Activated T-cell treated with anti-CD3 and anti-CD28 coated beads, Interleukin-2, amount 50 U/mL, for 4 hours (primary cell): ENCODE measurements around the gene AGPAT1. TPM values are rescaled to one million over a fixed set of nuclear protein-coding genes. Genes with fewer than 3 reads are reported as not detected.
A peak's percentile ranks its signal among the peaks of the same experiment; 100 is the strongest.
"Not testable (repeated sequence)": the region's sequence is repeated elsewhere in the genome, so short reads cannot be mapped to it uniquely, and the experiment has no call there.

ENCODE experiments used
- ATAC-seq, 2 donors: fragments of 200-7000 bp; cut with Tn5 transposase; one replicate each; pipeline ENCODE4 v1.10.0; 2021
- DNase-seq: peaks from one replicate; pipeline ENCODE4 v3.0.0-alpha.2; 2020
- H3K27me3 Mint-ChIP-seq: one replicate; pipeline ENCODE4 v1.8.0; 2021; ENCODE audit warnings: low read depth, mixed read lengths
- H3K36me3 Mint-ChIP-seq: one replicate; pipeline ENCODE4 v1.8.0; 2022; ENCODE audit warnings: mixed read lengths; ENCODE audit not compliant: insufficient read depth
- H3K4me1 Mint-ChIP-seq: one replicate; pipeline ENCODE4 v1.8.0; 2021; ENCODE audit warnings: low read depth, mixed read lengths
- H3K4me3 Mint-ChIP-seq: one replicate; pipeline ENCODE4 v1.8.0; 2021; ENCODE audit warnings: mild to moderate bottlenecking, moderate library complexity, mixed read lengths
- H3K9me3 Mint-ChIP-seq: one replicate; pipeline ENCODE4 v1.8.0; 2021; ENCODE audit warnings: mixed read lengths
- total RNA-seq, 3 donors: library from RNA; stranded (reverse); gene quantifications; one replicate each; pipeline ENCODE4 v1.2.1, GENCODE V29; 2021

AGPAT1 gene
- total RNA-seq, 3 donors from 2014 or later = 27.3 to 28.2 (median 28.1) TPM

- Mint-ChIP-seq H3K4me1 (peaks cover 61% of the 10 kb centered on the region), H3K4me3 (peak overlapping the region; percentile 62), H3K36me3 (peaks cover 26% of the 10 kb centered on the region)
- H3K9me3 Mint-ChIP-seq, H3K27me3 Mint-ChIP-seq: not testable (repeated sequence)
- DNase-seq = peak; percentile 48
- ATAC-seq = peak; percentile 56 to 65
Measured at GRCh38 chr6:32185681-32186131, 9.8 kb upstream of the AGPAT1 start.

GRCh38 chr6:32184084-32184640 lies 8.3 kb upstream of the AGPAT1 start, which contains the start of gene AGER:
AGER (minus strand) TSS chr6:32184253; CDS start chr6:32184222, 31 bp downstream.
- no peak for DNase-seq

GRCh38 chr6:32183483-32184083 lies 7.7 kb upstream of the AGPAT1 start:
- H3K36me3 Mint-ChIP-seq = peaks cover 31% of the 10 kb centered on the region
- DNase-seq = no peak
- ATAC-seq = no peak

More at GRCh38 chr6:32184084-32184640, 8.3 kb upstream of the AGPAT1 start, which contains the start of gene AGER:
- no peak for ATAC-seq
- H3K4me3 Mint-ChIP-seq = no peak within 1 kb of the TSS
- H3K4me1 Mint-ChIP-seq = peaks cover 72% of the 10 kb centered on the region
- H3K36me3 Mint-ChIP-seq = peaks cover 34% of the 10 kb centered on the region
- no peaks in the 10 kb centered on the region for H3K9me3 Mint-ChIP-seq
- no peaks in the 10 kb centered on the region for H3K27me3 Mint-ChIP-seq

GRCh38 chr6:32183030-32183429 lies 7.1 kb upstream of the AGPAT1 start:
- Mint-ChIP-seq H3K36me3 (peaks cover 31% of the 10 kb centered on the region), H3K9me3 (no peaks in the 10 kb centered on the region), H3K27me3 (no peaks in the 10 kb centered on the region), H3K4me3 (no peak overlapping the region), H3K4me1 (peaks cover 68% of the 10 kb centered on the region)
- DNase-seq (no peak), ATAC-seq (no peak)

More at GRCh38 chr6:32183483-32184083, 7.7 kb upstream of the AGPAT1 start:
- peaks cover 72% of the 10 kb centered on the region for H3K4me1 Mint-ChIP-seq
- no peak overlapping the region for H3K4me3 Mint-ChIP-seq
- no peaks in the 10 kb centered on the region for H3K9me3 Mint-ChIP-seq
- H3K27me3 Mint-ChIP-seq = no peaks in the 10 kb centered on the region

GRCh38 chr6:32182555-32182981 lies 6.7 kb upstream of the AGPAT1 start:
- ATAC-seq = no peak
- H3K27me3 Mint-ChIP-seq = no peaks in the 10 kb centered on the region
- H3K9me3 Mint-ChIP-seq = no peaks in the 10 kb centered on the region
- no peak overlapping the region for H3K4me3 Mint-ChIP-seq
- peaks cover 29% of the 10 kb centered on the region for H3K36me3 Mint-ChIP-seq
- H3K4me1 Mint-ChIP-seq = peaks cover 65% of the 10 kb centered on the region
- DNase-seq = no peak

- Mint-ChIP-seq H3K36me3 (peaks cover 25% of the 10 kb centered on the region), H3K27me3 (no peaks in the 10 kb centered on the region), H3K4me3 (no peak overlapping the region), H3K4me1 (peaks cover 64% of the 10 kb centered on the region), H3K9me3 (no peaks in the 10 kb centered on the region)
- ATAC-seq (no peak), DNase-seq (no peak)
Measured at GRCh38 chr6:32181915-32182529, 6.1 kb upstream of the AGPAT1 start.

- Mint-ChIP-seq H3K4me1 (peaks cover 64% of the 10 kb centered on the region), H3K36me3 (peaks cover 21% of the 10 kb centered on the region), H3K27me3 (no peaks in the 10 kb centered on the region), H3K9me3 (no peaks in the 10 kb centered on the region), H3K4me3 (no peak overlapping the region)
- DNase-seq = no peak
- no peak for ATAC-seq
Measured at GRCh38 chr6:32181148-32181702, 5.3 kb upstream of the AGPAT1 start.

- no peaks in the 10 kb centered on the region for H3K9me3 Mint-ChIP-seq
- H3K4me1 Mint-ChIP-seq = peaks cover 62% of the 10 kb centered on the region
- DNase-seq (no peak), ATAC-seq (no peak)
- no peaks in the 10 kb centered on the region for H3K27me3 Mint-ChIP-seq
- H3K4me3 Mint-ChIP-seq = peak overlapping the region; percentile 92
- H3K36me3 Mint-ChIP-seq = peaks cover 15% of the 10 kb centered on the region
Measured at GRCh38 chr6:32179766-32180405, 4.0 kb upstream of the AGPAT1 start.

- peaks cover 15% of the 10 kb centered on the region for H3K36me3 Mint-ChIP-seq
- no peak for ATAC-seq
- peak overlapping the region; percentile 92 for H3K4me3 Mint-ChIP-seq
- H3K27me3 Mint-ChIP-seq = no peaks in the 10 kb centered on the region
- H3K9me3 Mint-ChIP-seq = no peaks in the 10 kb centered on the region
- DNase-seq = no peak
- peaks cover 67% of the 10 kb centered on the region for H3K4me1 Mint-ChIP-seq
Measured at GRCh38 chr6:32178547-32179440, 2.9 kb upstream of the AGPAT1 start.

GRCh38 chr6:32177788-32178546 lies 2.1 kb upstream of the AGPAT1 start, which contains the start of gene RNF5:
RNF5 (plus strand) TSS chr6:32178405; CDS start chr6:32178512, 107 bp downstream.
- ATAC-seq (peak; percentile 87), DNase-seq (peak; percentile 88)
- H3K27me3 Mint-ChIP-seq = no peaks in the 10 kb centered on the region
- H3K4me3 Mint-ChIP-seq = peak within 1 kb of the TSS; percentile 92
- peaks cover 73% of the 10 kb centered on the region for H3K4me1 Mint-ChIP-seq
- no peaks in the 10 kb centered on the region for H3K9me3 Mint-ChIP-seq
- H3K36me3 Mint-ChIP-seq = peaks cover 15% of the 10 kb centered on the region

- peak in 1 of 2 donors; percentile 0 for ATAC-seq
- Mint-ChIP-seq H3K36me3 (peaks cover 13% of the 10 kb centered on the region), H3K4me1 (peaks cover 73% of the 10 kb centered on the region), H3K4me3 (peak overlapping the region; percentile 92), H3K9me3 (no peaks in the 10 kb centered on the region), H3K27me3 (no peaks in the 10 kb centered on the region)
- DNase-seq = no peak
Measured at GRCh38 chr6:32177183-32177787, 1.4 kb upstream of the AGPAT1 start.

- DNase-seq (no peak), ATAC-seq (no peak)
- peaks cover 73% of the 10 kb centered on the region for H3K4me1 Mint-ChIP-seq
- peaks cover 13% of the 10 kb centered on the region for H3K36me3 Mint-ChIP-seq
- peak overlapping the region; percentile 92 for H3K4me3 Mint-ChIP-seq
- no peaks in the 10 kb centered on the region for H3K9me3 Mint-ChIP-seq
- no peaks in the 10 kb centered on the region for H3K27me3 Mint-ChIP-seq
Measured at GRCh38 chr6:32176476-32177182, 745 bp upstream of the AGPAT1 start.
